IMR-90 (cell line): ENCODE measurements around the gene JMJD1C. TPM values are rescaled to one million over a fixed set of nuclear protein-coding genes. Genes with fewer than 3 reads are reported as not detected.

ENCODE experiments used
- ATAC-seq: fragments of 200-7000 bp; cut with Tn5 transposase; 2 replicates; pipeline ENCODE4 v1.9.1; 2020; ENCODE audit warnings: low read depth, mild to moderate bottlenecking, moderate library complexity
- BruUV-seq: library from RNA; stranded (reverse); fragments of 400-500 nt; replicated peaks from 2 replicates; lab custom pipeline; 2021; lab: Mats Ljungman, UMichigan
- CTCF ChIA-PET: fragments of 300-600 bp; formaldehyde crosslinking; extraction: SDS; loops from one replicate; lab custom pipeline; 2021; ENCODE audit warnings: antibody characterized with exemption; lab: Yijun Ruan, JAX
- POLR2A ChIA-PET: fragments of 300-600 bp; sonication (Branson Sonifier 250); formaldehyde crosslinking; loops from one replicate; lab custom pipeline; 2022; ENCODE audit warnings: antibody characterized with exemption; ENCODE audit not compliant: unreplicated experiment; lab: Charles Lee
- DNase-seq: peaks from one replicate; pipeline ENCODE4 v3.0.0; 2013
- H2AFZ ChIP-seq: replicated peaks from 2 replicates; pipeline ENCODE3; 2013; ENCODE audit warnings: low read length, mild to moderate bottlenecking; ENCODE audit not compliant: poor library complexity
- H2AK5ac ChIP-seq: 2 replicates; pipeline ENCODE4 v1.6.1; 2013; ENCODE audit warnings: low read depth, low read length, inconsistent platforms
- H2AK9ac ChIP-seq: replicated peaks from 2 replicates; pipeline ENCODE3; 2013; ENCODE audit warnings: mild to moderate bottlenecking, low read depth, low read length, moderate library complexity; ENCODE audit not compliant: poor library complexity
- H2BK120ac ChIP-seq: 2 replicates; pipeline ENCODE4 v1.6.1; 2013; ENCODE audit warnings: low read depth, low read length, inconsistent platforms
- H2BK15ac ChIP-seq: 3 replicates; pipeline ENCODE4 v1.6.1; 2013; ENCODE audit warnings: low read depth, low read length, inconsistent platforms
- H2BK20ac ChIP-seq: 2 replicates; pipeline ENCODE4 v1.6.1; 2013; ENCODE audit warnings: low read depth, mild to moderate bottlenecking, inconsistent platforms, low read length, moderate library complexity
- H2BK5ac ChIP-seq: 2 replicates; pipeline ENCODE4 v1.6.1; 2013; ENCODE audit warnings: mild to moderate bottlenecking, low read depth, low read length, inconsistent platforms; ENCODE audit not compliant: poor library complexity, severe bottlenecking
- H3K14ac ChIP-seq: replicated peaks from 2 replicates; pipeline ENCODE4 v1.6.1; 2013; ENCODE audit warnings: low read depth, low read length, inconsistent platforms
- H3K18ac ChIP-seq: 2 replicates; pipeline ENCODE4 v1.6.1; 2013; ENCODE audit warnings: low read depth, low read length, control low read depth
- H3K23ac ChIP-seq: 2 replicates; pipeline ENCODE4 v1.6.1; 2013; ENCODE audit warnings: low read depth, low read length, inconsistent platforms
- H3K27ac ChIP-seq: 2 replicates; pipeline ENCODE4 v1.5.1; 2013; ENCODE audit warnings: mild to moderate bottlenecking, control low read depth, low read length; ENCODE audit not compliant: insufficient read depth
- H3K27me3 ChIP-seq: 2 replicates; pipeline ENCODE4 v1.6.1; 2013; ENCODE audit warnings: low read length; ENCODE audit not compliant: control insufficient read depth, insufficient read depth
- H3K36me3 ChIP-seq: 2 replicates; pipeline ENCODE4 v1.6.1; 2013; ENCODE audit warnings: low read length, mixed read lengths; ENCODE audit not compliant: control insufficient read depth, insufficient read depth
- H3K4ac ChIP-seq: 2 replicates; pipeline ENCODE4 v1.6.1; 2013; ENCODE audit warnings: low read depth, low read length, inconsistent platforms
- H3K4me1 ChIP-seq: 2 replicates; pipeline ENCODE4 v1.6.1; 2013; ENCODE audit warnings: low read length, mixed read lengths; ENCODE audit not compliant: control insufficient read depth, insufficient read depth
- H3K4me2 ChIP-seq: 2 replicates; pipeline ENCODE4 v1.6.1; 2013; ENCODE audit warnings: low read depth, mild to moderate bottlenecking, control low read depth, low read length, moderate library complexity
- H3K4me3 ChIP-seq: 2 replicates; pipeline ENCODE4 v1.5.1; 2013; ENCODE audit warnings: low read depth, mild to moderate bottlenecking, control low read depth, low read length, moderate library complexity; ENCODE audit not compliant: insufficient read depth
- H3K56ac ChIP-seq: 2 replicates; pipeline ENCODE4 v1.6.1; 2013; ENCODE audit warnings: low read length, inconsistent platforms; ENCODE audit not compliant: insufficient read depth; ENCODE audit errors: extremely low read depth
- H3K79me1 ChIP-seq, 2 experiments: 2 replicates each; pipeline ENCODE4 v1.6.1; 2013; ENCODE audit warnings: low read length in 2 of 2, inconsistent platforms in 1 of 2, low read depth in 1 of 2
- H3K9ac ChIP-seq: 2 replicates; pipeline ENCODE4 v1.6.1; 2013; ENCODE audit warnings: low read depth, low read length, control low read depth
- H3K9me1 ChIP-seq: 2 replicates; pipeline ENCODE4 v1.6.1; 2013; ENCODE audit warnings: low read length, inconsistent platforms; ENCODE audit not compliant: insufficient read depth
- H3K9me3 ChIP-seq: 2 replicates; pipeline ENCODE4 v1.6.1; 2013; ENCODE audit warnings: low read length; ENCODE audit not compliant: control insufficient read depth, insufficient read depth
- H4K20me1 ChIP-seq: 2 replicates; pipeline ENCODE4 v1.6.1; 2013; ENCODE audit warnings: low read length, inconsistent platforms; ENCODE audit not compliant: insufficient read depth
- H4K5ac ChIP-seq: 2 replicates; pipeline ENCODE4 v1.6.1; 2013; ENCODE audit warnings: mild to moderate bottlenecking, low read depth, low read length, control low read depth
- H4K8ac ChIP-seq, 2 experiments: 2 replicates each; pipeline ENCODE4 v1.6.1; 2013; ENCODE audit warnings: low read depth in 2 of 2, low read length in 2 of 2, control low read depth in 1 of 2, inconsistent platforms in 1 of 2
- H4K91ac ChIP-seq: 2 replicates; pipeline ENCODE4 v1.6.1; 2013; ENCODE audit warnings: low read depth, low read length, inconsistent platforms; ENCODE audit not compliant: insufficient read depth
- BHLHE40 ChIP-seq: fragments of 150-350 bp; IDR thresholded peaks from 2 replicates; pipeline ENCODE4 v1.6.1; 2016; ENCODE audit warnings: mild to moderate bottlenecking, low read depth, low read length
- CEBPB ChIP-seq: IDR thresholded peaks from 2 replicates; pipeline ENCODE4 v1.6.1; 2012; ENCODE audit warnings: low read depth, low read length, improper control_type of control experiment
- CHD1 ChIP-seq: IDR thresholded peaks from 2 replicates; pipeline ENCODE4 v1.6.1; 2012; ENCODE audit warnings: low read depth, low read length, improper control_type of control experiment
- CTCF ChIP-seq: conservative IDR thresholded peaks from 2 replicates; pipeline ENCODE4 v1.5.1; 2012; ENCODE audit warnings: mild to moderate bottlenecking, low read depth, low read length, improper control_type of control experiment
- ELK1 ChIP-seq: fragments of 150-350 bp; IDR thresholded peaks from 2 replicates; pipeline ENCODE4 v1.6.1; 2016; ENCODE audit warnings: low read depth, mild to moderate bottlenecking, low read length, moderate library complexity, borderline replicate concordance
- FOS ChIP-seq: fragments of 150-350 bp; IDR thresholded peaks from 2 replicates; pipeline ENCODE4 v1.6.1; 2016; ENCODE audit warnings: low read depth, low read length
- MAFK ChIP-seq: IDR thresholded peaks from 2 replicates; pipeline ENCODE4 v1.6.1; 2012; ENCODE audit warnings: low read depth, low read length, improper control_type of control experiment
- MAZ ChIP-seq: IDR thresholded peaks from 2 replicates; pipeline ENCODE4 v1.6.1; 2012; ENCODE audit warnings: low read depth, mild to moderate bottlenecking, low read length, improper control_type of control experiment, moderate library complexity, borderline replicate concordance
- MXI1 ChIP-seq: IDR thresholded peaks from 2 replicates; pipeline ENCODE4 v1.6.1; 2012; ENCODE audit warnings: low read depth, mild to moderate bottlenecking, low read length, moderate library complexity, borderline replicate concordance
- NFE2L2 ChIP-seq: fragments of 150-350 bp; IDR thresholded peaks from 2 replicates; pipeline ENCODE4 v1.6.1; 2016; ENCODE audit warnings: low read depth, mild to moderate bottlenecking, low read length
- POLR2A ChIP-seq: IDR thresholded peaks from 2 replicates; pipeline ENCODE4 v1.6.1; 2012; ENCODE audit warnings: mild to moderate bottlenecking, low read depth, low read length
- RAD21 ChIP-seq: IDR thresholded peaks from 2 replicates; pipeline ENCODE4 v1.6.1; 2012; ENCODE audit warnings: low read length, improper control_type of control experiment
- RCOR1 ChIP-seq: IDR thresholded peaks from 2 replicates; pipeline ENCODE4 v1.6.1; 2012; ENCODE audit warnings: mild to moderate bottlenecking, low read length, improper control_type of control experiment; ENCODE audit not compliant: insufficient replicate concordance
- RFX5 ChIP-seq: IDR thresholded peaks from 2 replicates; pipeline ENCODE4 v1.8.0; 2012; ENCODE audit warnings: low read depth, mild to moderate bottlenecking, low read length, moderate library complexity
- SMC3 ChIP-seq: fragments of 150-350 bp; IDR thresholded peaks from 2 replicates; pipeline ENCODE4 v1.6.1; 2016; ENCODE audit warnings: low read depth, mild to moderate bottlenecking, antibody characterized with exemption, low read length, moderate library complexity
- USF2 ChIP-seq: fragments of 150-350 bp; IDR thresholded peaks from 2 replicates; pipeline ENCODE4 v1.6.1; 2017; ENCODE audit warnings: mild to moderate bottlenecking, antibody characterized with exemption, low read length, low read depth
- WGBS, 2 experiments: methylation state at CpG; one replicate each; pipeline versions ENCODE4 v1.1.5 to v1.1.7; 2013; ENCODE audit warnings: missing lambda C conversion rate in 2 of 2; ENCODE audit not compliant: insufficient read length in 1 of 2; ENCODE audit errors: extremely low coverage in 2 of 2; 5-methylcytosine and 5-hydroxymethylcytosine counted together
- dilution Hi-C: fragments of 300-500 bp; cut with HindIII; formaldehyde crosslinking; loops from one replicate; pipeline ENCODE4 v1.14.3; 2018; ENCODE audit warnings: low sequenced_read_pairs; ENCODE audit not compliant: unreplicated experiment
- in situ Hi-C: fragments of 300-500 bp; cut with MboI; formaldehyde crosslinking; loops from 3 replicates; pipeline ENCODE4 v1.14.3; 2019; ENCODE audit warnings: low sequenced_read_pairs, inconsistent platforms, mixed read lengths
- intact Hi-C: fragments of 100-400 bp; cut with micrococcal nuclease; formaldehyde crosslinking; loops from 2 replicates; pipeline ENCODE4 v1.10.0; 2022
- polyA plus RNA-seq, 3 experiments: library from polyadenylated mRNA; depleted of rRNA; stranded (reverse); fragments of >200 nt; gene quantifications; 2 replicates each; pipeline ENCODE4 v1.2.3, GENCODE V29; 2012; ENCODE audit warnings: low replicate concordance in 1 of 3
- total RNA-seq: library from RNA; depleted of rRNA; stranded (reverse); fragments of >200 nt; gene quantifications from 2 replicates; pipeline ENCODE4 v1.2.3, GENCODE V29; 2012

JMJD1C gene
- total and polyA plus RNA-seq, 2 of the 4 experiments (the other 2 are of a cell fraction) = 15.6 to 96.8 TPM

- Histone ChIP-seq H3K4ac (no peak overlapping the region), H2BK120ac (no peak overlapping the region), H4K8ac (no peak overlapping the region), H2BK15ac (no peak overlapping the region), H3K9ac (no peak overlapping the region), H2AFZ (no peak overlapping the region), H3K18ac (no peak overlapping the region), H3K36me3 (no peaks in the 10 kb centered on the region), H2AK5ac (no peak overlapping the region), H2AK9ac (no peak overlapping the region), H4K91ac (no peak overlapping the region), H2BK20ac (no peak overlapping the region), H3K79me1 (peaks cover 21 to 53% of the 10 kb centered on the region in 2 experiments), H3K4me1 (peaks cover 3% of the 10 kb centered on the region), H3K9me1 (0 out of 2 replicates have a peak, but pooled peaks cover 5% of the 10 kb centered on the region), H3K4me3 (no peak overlapping the region), H3K27me3 (no peaks in the 10 kb centered on the region), H3K4me2 (no peak overlapping the region), H4K20me1 (peaks cover 8% of the 10 kb centered on the region; the same call in 1 of the 2 replicates), H2BK5ac (no peak overlapping the region), H3K9me3 (no peaks in the 10 kb centered on the region), H3K14ac (no peak overlapping the region), H4K5ac (no peak overlapping the region), H3K27ac (no peak overlapping the region), H3K23ac (no peak overlapping the region), H3K56ac (no peak overlapping the region)
- dilution Hi-C loops (no loop called here), intact Hi-C loops (no loop called here), in situ Hi-C loops (no loop called here)
- TF ChIP-seq SMC3 (no peak), MAFK (no peak), RAD21 (no peak), ELK1 (no peak), RCOR1 (no peak), MXI1 (no peak), MAZ (no peak), CTCF (no peak), RFX5 (no peak), CHD1 (no peak), CEBPB (no peak), BHLHE40 (no peak), USF2 (no peak), NFE2L2 (no peak), POLR2A (no peak), FOS (no peak)
- ChIA-PET POLR2A (interaction anchor here (0.6 kb wide), 1 partner anchor 63 kb away, joined by 9 read pairs; no protein-coding TSS in a partner anchor), CTCF (no interaction called here)
- ATAC-seq (no peak), DNase-seq (no peak)
- WGBS, 2 experiments = no CpG with 5 or more reads among the region's 2 CpGs
- no TSS peak for BruUV-seq
Observed at GRCh38 chr10:63454631-63455030, 11.1 kb downstream of the JMJD1C start.
